GM21723 (cell line): ENCODE results near the gene ARHGEF38.
A peak's percentile ranks its signal among the peaks of the same experiment; 100 is the strongest.

Experiments
- ATAC-seq: cut with Tn5 transposase; IDR thresholded peaks from one replicate; pipeline ENCODE4 v1.9.1; 2021; ENCODE audit warnings: mild to moderate bottlenecking, moderate library complexity; ENCODE audit not compliant: unreplicated experiment

The ARHGEF38 gene

DNA sequence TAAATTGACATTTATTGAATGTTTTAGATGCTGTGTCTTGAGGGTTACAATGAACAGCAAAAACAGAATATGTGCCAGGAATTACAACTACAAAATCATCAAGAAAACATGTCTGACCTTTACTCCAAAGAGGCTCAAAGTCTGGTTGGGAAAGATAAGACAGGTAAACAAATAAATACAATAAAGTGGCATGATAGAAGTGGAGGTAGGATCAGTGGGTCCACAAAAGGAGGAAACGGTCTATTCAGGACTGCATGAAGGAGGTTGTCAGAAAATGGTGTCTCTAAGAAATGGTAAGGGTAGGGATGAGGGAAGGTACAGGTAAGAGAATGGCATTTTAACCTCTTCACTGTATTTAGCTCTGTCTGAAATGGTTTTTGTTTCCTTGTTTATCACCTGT is 3.8 kb downstream of the ARHGEF38 start:
- ATAC-seq: no peak

DNA sequence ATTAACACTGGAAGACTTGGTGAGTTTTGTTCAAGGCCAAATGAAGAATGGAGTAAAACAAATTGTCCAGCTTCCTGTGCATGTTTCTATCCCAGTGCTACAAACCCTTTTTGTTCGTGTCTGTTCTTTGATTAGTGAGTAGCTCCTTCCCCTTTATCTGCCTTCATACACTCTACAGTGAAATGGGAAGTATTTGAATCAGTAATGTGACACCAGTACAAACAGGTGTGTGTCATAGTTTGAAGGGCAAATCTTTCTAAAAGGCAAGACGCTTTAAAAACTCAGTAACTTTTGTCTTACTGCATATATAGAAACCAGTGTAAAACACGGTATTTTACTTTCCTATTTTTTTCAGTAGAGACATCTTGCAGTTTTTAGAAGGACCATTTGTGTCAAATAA is 5.9 kb downstream of the ARHGEF38 start:
- no peak for ATAC-seq

- no peak for ATAC-seq
Measured at GRCh38 chr4:105560421-105560848, 8.0 kb downstream of the ARHGEF38 start.

DNA sequence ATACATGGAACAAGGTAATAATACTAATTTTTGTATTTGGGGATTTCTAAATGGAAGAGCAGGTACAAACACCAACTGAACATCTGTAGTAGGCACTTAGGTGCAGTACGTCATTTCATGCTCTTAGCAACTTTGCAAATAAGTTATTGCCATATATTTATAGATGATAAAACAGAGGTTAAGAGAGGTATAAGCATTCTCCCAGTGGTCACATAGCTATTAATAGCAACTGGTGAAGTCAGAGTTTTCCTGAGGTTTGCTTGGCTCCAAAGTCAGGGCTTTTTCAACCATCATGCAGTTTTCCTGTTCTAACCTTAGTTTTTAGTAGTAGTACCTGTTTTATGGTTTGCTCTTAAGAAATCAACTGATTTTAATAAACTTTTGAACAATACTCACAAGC is 10.9 kb downstream of the ARHGEF38 start:
- ATAC-seq: no peak

- no peak for ATAC-seq
Measured at GRCh38 chr4:105568584-105568983, 16.2 kb downstream of the ARHGEF38 start.

DNA sequence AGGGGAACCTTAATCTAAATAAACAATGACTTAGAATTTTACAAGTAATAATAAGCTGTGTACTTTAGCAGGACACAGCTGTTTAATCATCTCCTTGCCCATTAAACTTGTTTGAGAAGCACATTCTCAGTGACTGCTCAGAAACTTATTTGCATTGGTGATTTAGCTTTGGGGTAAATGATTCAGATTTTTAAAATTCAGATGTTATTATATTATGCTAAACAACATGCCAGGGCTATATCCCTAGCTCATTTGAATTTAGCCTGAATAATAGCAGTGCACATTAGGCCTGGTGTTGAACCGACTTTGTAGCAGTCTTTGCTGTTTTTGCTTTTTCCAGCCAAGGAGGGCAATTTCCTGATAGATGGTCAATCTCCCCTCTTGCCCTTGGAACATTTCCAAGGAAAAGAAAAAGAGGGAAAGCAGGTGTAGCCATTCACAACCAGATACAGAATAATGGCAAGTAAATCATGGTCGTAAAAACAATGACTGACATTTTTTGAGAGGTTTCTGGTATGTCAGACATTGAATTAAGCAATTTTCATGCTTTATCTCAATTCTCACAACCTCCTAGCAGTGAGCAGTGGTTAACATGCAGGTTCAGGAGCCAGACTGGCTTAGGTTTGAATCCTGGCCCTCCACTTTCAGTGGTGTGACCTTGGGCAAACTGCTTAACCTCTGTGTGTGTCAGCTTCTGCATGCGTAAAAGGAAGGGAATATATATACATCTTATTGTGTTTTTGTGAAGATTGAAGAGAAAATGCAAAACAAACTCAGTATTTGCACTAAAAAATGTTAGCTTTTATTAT is 16.8 kb downstream of the ARHGEF38 start:
- ATAC-seq: no peak

DNA sequence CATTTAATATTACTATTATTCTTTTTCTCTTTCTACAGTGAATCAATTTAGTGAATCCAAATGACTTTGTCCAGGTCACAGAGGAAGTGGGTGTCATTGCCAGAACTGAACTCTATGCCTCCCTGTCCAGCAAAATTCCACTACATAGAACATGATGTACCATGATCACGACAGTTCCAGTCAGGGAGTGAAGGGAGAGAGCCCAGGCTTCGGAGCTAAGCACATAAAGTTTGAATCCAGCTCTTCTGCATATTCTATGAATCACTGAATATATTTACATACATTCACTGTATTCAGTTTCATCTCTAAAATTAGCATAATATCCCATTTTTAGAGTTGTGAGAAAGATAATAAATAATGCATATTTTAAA is 17.4 kb downstream of the ARHGEF38 start:
- no peak for ATAC-seq

DNA sequence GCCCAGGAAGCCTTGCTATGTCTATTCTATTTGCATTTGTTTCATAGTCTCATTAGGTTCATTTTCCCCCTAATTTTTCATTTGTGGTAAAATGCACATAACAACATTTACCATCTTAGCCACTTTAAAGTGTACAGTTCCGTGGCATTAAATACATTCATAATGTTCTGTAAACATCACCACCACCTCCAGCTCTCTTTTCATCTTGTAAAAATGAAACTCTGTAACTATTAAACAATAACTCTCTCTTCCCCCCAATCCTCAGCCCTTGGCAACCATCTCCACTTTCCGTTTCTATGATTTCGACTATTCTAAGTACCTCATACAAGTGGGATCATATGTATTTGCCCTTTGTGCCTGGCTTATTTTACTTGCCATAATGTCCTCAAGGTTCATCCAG is 19.9 kb downstream of the ARHGEF38 start:
- ATAC-seq: no peak

DNA sequence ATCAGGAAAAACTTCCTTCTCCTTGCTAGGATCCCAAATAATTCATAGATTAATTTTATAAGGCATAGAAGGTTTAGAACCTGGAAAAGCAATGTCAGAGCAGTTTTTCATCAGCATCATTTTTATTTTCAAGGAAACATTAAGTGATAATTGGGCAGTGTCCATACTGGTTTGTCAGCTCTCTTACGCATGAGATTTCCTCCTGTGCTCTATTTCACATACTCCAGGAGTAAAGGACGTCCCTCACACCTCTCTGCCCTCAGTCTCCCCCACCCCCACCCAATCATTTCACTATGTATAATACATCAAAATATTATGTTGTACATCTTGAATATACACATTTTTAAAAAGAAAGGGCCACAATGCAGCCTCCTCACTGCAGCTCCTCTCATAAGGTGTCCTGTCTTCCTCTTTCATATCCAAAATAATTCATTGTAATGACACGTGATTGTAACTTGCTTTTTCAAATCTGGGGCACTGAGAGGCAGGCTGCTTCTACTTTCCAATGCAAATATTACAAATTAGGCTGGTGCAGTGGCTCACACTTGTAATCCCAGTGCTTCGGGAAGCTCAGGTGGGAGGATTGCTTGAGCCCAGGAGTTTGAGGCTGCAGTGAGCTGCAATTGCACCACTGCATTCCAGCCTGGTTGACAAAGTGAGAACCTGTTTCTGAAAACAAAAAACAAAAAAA is 34.4 kb downstream of the ARHGEF38 start:
- no peak for ATAC-seq

DNA sequence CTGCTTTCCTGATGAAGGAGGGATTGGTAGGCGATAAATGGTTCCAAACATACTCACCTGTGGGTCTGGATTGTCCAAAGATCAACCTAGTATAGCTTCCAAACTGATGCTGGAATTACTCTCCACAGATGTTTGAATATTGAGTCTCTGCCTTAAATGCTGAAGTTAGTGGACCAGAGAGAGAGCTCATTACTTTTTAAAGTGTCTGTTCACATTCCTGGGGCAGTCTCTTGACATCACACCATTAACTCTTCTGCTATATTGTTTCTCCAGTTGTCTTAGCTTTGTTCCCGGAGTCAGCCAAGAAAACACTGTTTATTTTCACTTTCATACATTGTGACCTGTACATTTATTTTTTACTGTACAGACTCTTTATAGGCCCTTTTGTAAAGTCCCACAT is 35.4 kb downstream of the ARHGEF38 start:
- ATAC-seq: no peak

GRCh38 chr4:105588252-105588651 is 35.8 kb downstream of the ARHGEF38 start:
- no peak for ATAC-seq

DNA sequence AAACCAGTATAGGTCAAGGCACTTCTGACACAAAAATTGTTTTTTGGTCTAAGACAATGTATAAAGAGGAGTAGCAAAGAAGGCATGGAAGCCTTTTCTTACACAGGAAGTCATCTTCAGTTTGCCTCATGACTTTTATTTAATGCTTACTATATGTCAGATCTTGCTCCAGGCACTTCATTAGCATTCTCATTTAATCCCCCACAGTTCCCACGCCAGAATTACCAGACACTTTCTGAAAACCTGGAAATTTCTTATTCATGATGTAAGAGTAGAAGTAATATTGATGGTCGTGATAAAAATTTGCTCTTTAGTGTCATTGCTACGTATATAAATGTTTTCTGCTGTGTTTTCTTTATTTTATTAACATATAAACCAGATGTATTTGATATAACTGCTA is 39.2 kb downstream of the ARHGEF38 start:
- ATAC-seq: no peak

DNA sequence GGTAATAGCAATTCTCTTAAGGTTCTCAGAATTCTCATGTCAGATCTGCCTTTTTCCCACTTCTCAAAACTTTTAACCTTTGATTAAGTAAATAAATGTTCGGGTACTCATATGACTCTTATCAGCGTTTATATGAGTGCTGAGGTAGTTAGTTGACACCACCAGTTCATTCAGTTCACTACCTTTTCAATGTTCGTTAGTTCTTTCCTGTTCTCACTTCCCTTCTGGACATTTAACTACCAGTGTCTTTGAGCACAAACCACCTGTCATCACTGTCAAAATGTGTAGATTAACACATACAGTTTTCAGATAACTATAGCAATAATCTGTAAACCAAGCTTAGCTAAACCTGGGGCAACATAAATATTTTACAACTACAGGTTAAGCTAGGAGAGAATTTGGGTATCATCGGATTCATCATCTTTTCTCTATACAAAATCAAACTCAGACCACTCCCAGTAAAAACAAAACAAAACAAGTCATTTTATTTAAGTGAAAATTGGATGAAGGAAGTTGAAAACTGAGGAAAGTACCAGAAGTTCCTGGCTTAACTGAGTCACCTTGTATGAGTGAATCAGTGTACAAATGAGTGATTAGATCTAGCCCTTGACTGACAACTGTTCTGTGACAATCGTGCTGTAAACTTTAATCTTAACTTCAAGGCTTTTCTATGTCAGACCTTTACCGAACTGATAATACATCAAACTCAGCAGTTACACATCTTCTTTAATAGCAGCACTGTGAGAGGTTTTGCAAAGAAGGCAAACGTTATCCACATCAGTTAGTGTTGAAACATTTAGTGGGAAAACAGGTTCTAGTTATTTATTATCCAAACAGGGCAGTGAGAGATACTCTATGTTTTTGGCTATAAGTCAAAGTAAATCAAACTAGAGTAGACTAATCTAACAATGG is 41.9 kb downstream of the ARHGEF38 start:
- peak; percentile 94 for ATAC-seq

- ATAC-seq: no peak
Measured at GRCh38 chr4:105596684-105597083, 44.3 kb downstream of the ARHGEF38 start.

DNA sequence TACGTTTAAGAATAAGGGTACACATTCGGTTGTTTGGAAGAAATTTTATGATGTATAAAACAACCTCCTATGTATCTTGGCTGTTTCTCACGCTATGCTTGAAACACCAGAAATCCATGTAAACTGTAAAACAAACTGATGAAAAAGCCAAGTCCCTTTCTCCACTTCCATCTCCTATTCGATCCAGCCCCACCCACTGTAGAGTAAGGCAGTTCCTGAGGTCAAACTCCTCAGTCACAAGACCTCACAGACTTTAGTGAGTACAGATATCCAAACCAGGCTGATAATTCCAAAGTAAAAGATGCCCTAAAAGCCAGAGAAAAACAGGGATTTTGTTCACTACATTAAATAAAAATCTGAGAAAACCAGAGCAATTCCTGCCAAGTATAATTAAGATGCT is 45.6 kb downstream of the ARHGEF38 start:
- no peak for ATAC-seq

DNA sequence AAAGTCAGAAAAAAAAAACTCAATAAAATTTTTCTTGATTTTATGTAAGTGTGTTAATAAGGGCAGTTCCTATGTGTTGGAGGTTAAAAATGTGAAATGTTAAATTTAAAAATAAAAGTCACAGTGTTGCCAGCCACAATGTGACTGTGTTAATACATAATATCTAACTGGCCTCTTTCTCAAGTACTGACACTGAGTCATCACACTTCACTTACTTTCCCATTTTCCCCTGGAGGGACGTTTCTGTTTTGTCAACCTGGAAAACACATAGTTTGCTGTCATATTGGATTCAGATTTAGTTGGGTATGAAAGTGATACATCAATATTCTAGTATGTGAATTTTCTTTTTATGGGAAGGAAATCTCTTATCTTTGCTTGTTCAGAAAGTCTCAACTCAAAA is 46.4 kb downstream of the ARHGEF38 start:
- no peak for ATAC-seq

- no peak for ATAC-seq
Measured at GRCh38 chr4:105599482-105599881, 47.1 kb downstream of the ARHGEF38 start.

- ATAC-seq: no peak
Measured at GRCh38 chr4:105599932-105600655, 47.7 kb downstream of the ARHGEF38 start.

- no peak for ATAC-seq
Measured at GRCh38 chr4:105600951-105601350, 48.5 kb downstream of the ARHGEF38 start.

DNA sequence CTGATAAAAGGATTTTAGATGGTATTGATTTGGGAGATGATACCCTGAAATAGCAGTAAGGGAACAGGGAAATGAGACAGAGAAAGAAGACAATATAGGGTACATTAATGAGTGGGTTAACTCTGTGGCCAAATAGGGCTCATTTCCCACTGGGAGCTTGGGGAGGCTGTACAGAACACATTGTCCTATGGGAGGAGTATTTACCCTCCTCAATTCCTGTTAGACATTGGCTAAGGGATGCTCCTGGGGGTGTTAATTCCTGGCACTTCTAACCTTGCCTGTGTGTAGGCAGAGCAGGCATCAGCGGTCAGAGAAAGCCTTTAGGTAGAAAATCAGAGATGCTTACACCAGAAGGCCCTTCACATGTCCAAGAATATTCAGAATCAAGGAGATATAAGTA is 49.0 kb downstream of the ARHGEF38 start:
- no peak for ATAC-seq

DNA sequence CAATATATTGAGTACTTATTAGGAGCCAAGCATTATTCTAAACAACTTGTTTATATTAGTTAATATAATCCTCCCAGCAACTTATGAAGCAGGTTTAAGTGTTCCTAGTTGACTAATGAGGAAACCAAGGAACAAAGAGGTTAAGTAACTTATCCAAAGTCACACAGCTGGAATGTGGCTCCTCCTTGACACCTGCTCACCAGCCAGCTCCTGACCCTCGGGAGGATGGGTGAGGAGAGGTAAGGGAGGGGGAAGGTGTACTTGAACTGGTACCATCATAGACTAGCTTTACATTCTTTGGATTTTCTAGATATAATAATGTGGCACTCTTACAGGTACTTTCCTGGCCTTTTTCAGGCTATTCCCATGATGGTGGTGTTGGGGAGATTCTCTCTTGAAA is 50.7 kb downstream of the ARHGEF38 start:
- no peak for ATAC-seq
